H1 (cell line): ENCODE measurements around the gene REPS2. TPM values are rescaled to one million over a fixed set of nuclear protein-coding genes. Genes with fewer than 3 reads are reported as not detected.
A peak's percentile ranks its signal among the peaks of the same experiment; 100 is the strongest.

Source experiments
- CTCF ChIA-PET: fragments of 300-600 bp; sonication (Branson Sonifier 250); formaldehyde crosslinking; loops from one replicate; lab custom pipeline; 2021; ENCODE audit not compliant: partially characterized antibody; lab: Charles Lee
- POLR2A ChIA-PET: fragments of 300-600 bp; sonication (Branson Sonifier 250); formaldehyde crosslinking; loops from one replicate; lab custom pipeline; 2021; ENCODE audit warnings: inconsistent platforms; ENCODE audit not compliant: partially characterized antibody; lab: Charles Lee
- DNase-seq, 2 experiments: peaks; one replicate each; pipeline versions ENCODE4 v3.0.0 to v3.0.0-alpha.2; 2010 to 2022; ENCODE audit warnings: low spot score in 2 of 2, low read depth in 1 of 2, mixed read lengths in 1 of 2
- FAIRE-seq: peaks from 2 replicates; lab custom pipeline; 2011; peaks lifted over from hg19 to GRCh38; lab: Jason Lieb, UNC
- H2AFZ ChIP-seq: 2 replicates; pipeline ENCODE4 v1.8.1; 2012; ENCODE audit warnings: low read length, inconsistent platforms
- H2AK5ac ChIP-seq: 2 replicates; pipeline ENCODE4 v1.6.1; 2013; ENCODE audit warnings: low read depth, low read length
- H2BK120ac ChIP-seq: replicated peaks from 2 replicates; pipeline ENCODE3; 2013; ENCODE audit warnings: low read depth, low read length, inconsistent platforms
- H2BK12ac ChIP-seq: 2 replicates; pipeline ENCODE4 v1.6.1; 2013; ENCODE audit warnings: low read depth, low read length
- H2BK15ac ChIP-seq: 2 replicates; pipeline ENCODE4 v1.6.1; 2013; ENCODE audit warnings: low read length
- H2BK20ac ChIP-seq: 2 replicates; pipeline ENCODE4 v1.6.1; 2013; ENCODE audit warnings: low read length
- H2BK5ac ChIP-seq: 2 replicates; pipeline ENCODE4 v1.6.1; 2013; ENCODE audit warnings: low read depth, low read length
- H3K14ac ChIP-seq: 2 replicates; pipeline ENCODE4 v1.6.1; 2013; ENCODE audit warnings: inconsistent platforms; ENCODE audit not compliant: insufficient read length
- H3K18ac ChIP-seq: 2 replicates; pipeline ENCODE4 v1.6.1; 2013; ENCODE audit warnings: low read length; ENCODE audit errors: extremely low read depth
- H3K23ac ChIP-seq: 2 replicates; pipeline ENCODE4 v1.6.1; 2013; ENCODE audit warnings: inconsistent platforms; ENCODE audit not compliant: insufficient read length
- H3K23me2 ChIP-seq: 2 replicates; pipeline ENCODE4 v1.6.1; 2013; ENCODE audit warnings: low read depth, low read length
- H3K27ac ChIP-seq: 2 replicates; pipeline ENCODE4 v1.6.1; 2011; ENCODE audit warnings: low read depth, low read length, inconsistent platforms
- H3K27me3 ChIP-seq, 4 experiments: replicated peaks in 1 of 4; 1 replicate in 1 of 4; 2 replicates in 3 of 4; pipeline versions ENCODE4 v1.6.1 to v1.8.1; 2011 to 2013; ENCODE audit warnings: low read length in 3 of 4, mild to moderate bottlenecking in 3 of 4, inconsistent platforms in 2 of 4, mixed read lengths in 2 of 4, moderate library complexity in 1 of 4; ENCODE audit not compliant: control insufficient read depth in 3 of 4, insufficient read depth in 3 of 4; ENCODE audit errors: extremely low read depth in 1 of 4
- H3K36me3 ChIP-seq, 4 experiments: 2 replicates each; pipeline versions ENCODE4 v1.6.1 to v1.8.1; 2011 to 2013; ENCODE audit warnings: mild to moderate bottlenecking in 4 of 4, low read length in 3 of 4, moderate library complexity in 2 of 4, control low read depth in 1 of 4, inconsistent platforms in 1 of 4; ENCODE audit not compliant: insufficient read depth in 4 of 4, control insufficient read depth in 2 of 4
- H3K4ac ChIP-seq: replicated peaks from 2 replicates; pipeline ENCODE3; 2013; ENCODE audit warnings: low read length, low read depth, mixed read lengths, inconsistent platforms; ENCODE audit not compliant: insufficient read length
- H3K4me1 ChIP-seq, 4 experiments: replicated peaks in 1 of 4; 1 replicate in 1 of 4; 2 replicates in 3 of 4; pipeline versions ENCODE4 v1.6.1 to v1.8.1; 2011 to 2013; ENCODE audit warnings: low read length in 3 of 4, inconsistent platforms in 2 of 4, mixed read lengths in 1 of 4; ENCODE audit not compliant: insufficient read depth in 4 of 4, control insufficient read depth in 3 of 4
- H3K4me2 ChIP-seq, 2 experiments: 2 replicates each; pipeline versions ENCODE4 v1.6.1 to v1.8.1; 2011 to 2013; ENCODE audit warnings: low read depth in 2 of 2, low read length in 2 of 2, control low read depth in 1 of 2, inconsistent platforms in 1 of 2, mild to moderate bottlenecking in 1 of 2; ENCODE audit not compliant: insufficient read depth in 1 of 2
- H3K4me3 ChIP-seq, 4 experiments: fragments of 200-600, 300-600 bp in 1 of 4; sonication (generic), shearing (Covaris generic), sonication (Bioruptor Twin) in 1 of 4; 2 replicates each; pipeline versions ENCODE4 v1.5.1 to v1.8.1; 2011 to 2016; ENCODE audit warnings: low read length in 4 of 4, low read depth in 3 of 4, control low read depth in 2 of 4, inconsistent platforms in 2 of 4, mild to moderate bottlenecking in 2 of 4, mixed read lengths in 1 of 4, moderate library complexity in 1 of 4; ENCODE audit not compliant: insufficient read depth in 2 of 4; ENCODE audit errors: extremely low read depth in 1 of 4
- H3K56ac ChIP-seq: replicated peaks from 2 replicates; pipeline ENCODE3; 2013; ENCODE audit warnings: low read depth, mild to moderate bottlenecking, mixed read lengths, low read length, inconsistent platforms; ENCODE audit not compliant: insufficient read length
- H3K79me1 ChIP-seq: 2 replicates; pipeline ENCODE4 v1.6.1; 2013; ENCODE audit warnings: low read depth, low read length, control low read depth
- H3K79me2 ChIP-seq, 2 experiments: 2 replicates each; pipeline versions ENCODE4 v1.6.1 to v1.8.1; 2012 to 2013; ENCODE audit warnings: low read length in 2 of 2, mild to moderate bottlenecking in 2 of 2, inconsistent platforms in 1 of 2; ENCODE audit not compliant: insufficient read depth in 2 of 2, control insufficient read depth in 1 of 2
- H3K9ac ChIP-seq, 4 experiments: replicated peaks in 1 of 4; 1 replicate in 1 of 4; 2 replicates in 3 of 4; pipeline versions ENCODE4 v1.6.1 to v1.8.1; 2011 to 2013; ENCODE audit warnings: low read depth in 3 of 4, low read length in 3 of 4, control low read depth in 2 of 4, mild to moderate bottlenecking in 2 of 4, moderate library complexity in 2 of 4, inconsistent platforms in 1 of 4; ENCODE audit errors: extremely low read depth in 1 of 4
- H3K9me3 ChIP-seq, 2 experiments: 2 replicates each; pipeline versions ENCODE4 v1.6.1 to v1.8.1; 2012 to 2013; ENCODE audit warnings: mild to moderate bottlenecking in 2 of 2, moderate library complexity in 2 of 2, control low read depth in 1 of 2, inconsistent platforms in 1 of 2, low read depth in 1 of 2, low read length in 1 of 2, mixed read lengths in 1 of 2; ENCODE audit not compliant: insufficient read depth in 2 of 2
- H4K20me1 ChIP-seq, 2 experiments: replicated peaks in 1 of 2; 2 replicates each; pipeline versions ENCODE3 to v1.8.1; 2011 to 2013; ENCODE audit warnings: inconsistent platforms in 2 of 2, low read length in 2 of 2, mild to moderate bottlenecking in 1 of 2; ENCODE audit not compliant: insufficient read depth in 2 of 2, control insufficient read depth in 1 of 2
- H4K5ac ChIP-seq: 2 replicates; pipeline ENCODE4 v1.6.1; 2013; ENCODE audit warnings: low read length, low read depth, mixed read lengths, inconsistent platforms; ENCODE audit not compliant: insufficient read length
- H4K8ac ChIP-seq: 2 replicates; pipeline ENCODE4 v1.8.0; 2013; ENCODE audit warnings: mild to moderate bottlenecking, moderate library complexity, low read length, inconsistent platforms; ENCODE audit not compliant: insufficient read depth; ENCODE audit errors: extremely low read depth
- H4K91ac ChIP-seq: replicated peaks from 2 replicates; pipeline ENCODE3; 2013; ENCODE audit warnings: low read length, mixed read lengths, inconsistent platforms; ENCODE audit not compliant: insufficient read length
- BACH1 ChIP-seq: IDR thresholded peaks from 2 replicates; pipeline ENCODE4 v1.6.1; 2012; ENCODE audit warnings: low read length, improper control_type of control experiment
- polyA plus RNA-seq, 7 experiments: library from polyadenylated mRNA; depleted of rRNA in 3 of 7; stranded (reverse) in 5 of 7; unstranded in 2 of 7; fragments of >200 nt in 5 of 7; fragments of 200-250 nt in 2 of 7; gene quantifications; 1 replicate in 5 of 7; 2 replicates in 1 of 7; 4 replicates in 1 of 7; pipeline versions ENCODE4 v1.2.1 to v1.2.3, GENCODE V29; 2011 to 2013; ENCODE audit warnings: missing spikeins in 2 of 7, mixed read lengths in 2 of 7
- total RNA-seq: library from RNA; stranded (reverse); fragmentation: NEBNext Ultra II Directional; extraction: Animal tissue kit (Norgen Biotek cat#: 25700); gene quantifications from 2 replicates; pipeline ENCODE4 v1.2.1, GENCODE V29; 2021

The REPS2 gene
- total and polyA plus RNA-seq, 2 of the 8 experiments (the other 6 are each of a cell fraction or from before 2014, with no cell fraction given), result 0.79 to 4.3 TPM

GRCh38 chrX:17033225-17033624 is 86.8 kb downstream of the REPS2 start:
- no peak for TF ChIP-seq BACH1
- no peaks in the 10 kb centered on the region for H3K79me1 ChIP-seq
- POLR2A ChIA-PET, result interaction anchor here (1.2 kb wide), 1 partner anchor 9 kb away, joined by 3 read pairs; no protein-coding TSS in a partner anchor

More at GRCh38 chrX:17033225-17033624, 86.8 kb downstream of the REPS2 start:
- H2BK5ac ChIP-seq, result no peak overlapping the region
- H3K14ac ChIP-seq, result no peak overlapping the region
- no peak overlapping the region for H2AK5ac ChIP-seq
- FAIRE-seq (peak; percentile 52), DNase-seq (no peak)
- H3K18ac ChIP-seq, result no peak overlapping the region
- no peak overlapping the region for H3K23ac ChIP-seq
- no peak overlapping the region for H2BK15ac ChIP-seq
- H3K4me1 ChIP-seq, result no peaks in the 10 kb centered on the region
- no peak overlapping the region for H2BK12ac ChIP-seq
- H2AFZ ChIP-seq, result no peak overlapping the region
- no peak overlapping the region for H3K4ac ChIP-seq
- no peak overlapping the region for H3K56ac ChIP-seq
- no peak overlapping the region for H3K9ac ChIP-seq
- H4K5ac ChIP-seq, result no peak overlapping the region
- no peaks in the 10 kb centered on the region for H3K27me3 ChIP-seq
- H4K91ac ChIP-seq, result no peak overlapping the region
- H2BK120ac ChIP-seq, result no peak overlapping the region
- no peaks in the 10 kb centered on the region; the same call in 1 of the 2 replicates for H3K23me2 ChIP-seq
- H3K36me3 ChIP-seq, result no peaks in the 10 kb centered on the region
- no peak overlapping the region for H3K27ac ChIP-seq
- H2BK20ac ChIP-seq, result no peak overlapping the region
- no peaks in the 10 kb centered on the region for H3K9me3 ChIP-seq
- H3K79me2 ChIP-seq, result no peaks in the 10 kb centered on the region
- H3K4me3 ChIP-seq, result no peak overlapping the region
- CTCF ChIA-PET, result no interaction called here
- H4K20me1 ChIP-seq, result no peaks in the 10 kb centered on the region
- no peak overlapping the region for H4K8ac ChIP-seq
- H3K4me2 ChIP-seq, result no peak overlapping the region
